IMR-90 (cell line): ENCODE measurements around the gene ZNF211. TPM values are rescaled to one million over a fixed set of nuclear protein-coding genes. Genes with fewer than 3 reads are reported as not detected.

Source experiments
- ATAC-seq: fragments of 200-7000 bp; cut with Tn5 transposase; 2 replicates; pipeline ENCODE4 v1.9.1; 2020; ENCODE audit warnings: low read depth, mild to moderate bottlenecking, moderate library complexity
- BruUV-seq: library from RNA; stranded (reverse); fragments of 400-500 nt; replicated peaks from 2 replicates; lab custom pipeline; 2021; lab: Mats Ljungman, UMichigan
- CTCF ChIA-PET: fragments of 300-600 bp; formaldehyde crosslinking; extraction: SDS; loops from one replicate; lab custom pipeline; 2021; ENCODE audit warnings: antibody characterized with exemption; lab: Yijun Ruan, JAX
- POLR2A ChIA-PET: fragments of 300-600 bp; sonication (Branson Sonifier 250); formaldehyde crosslinking; loops from one replicate; lab custom pipeline; 2022; ENCODE audit warnings: antibody characterized with exemption; ENCODE audit not compliant: unreplicated experiment; lab: Charles Lee
- DNase-seq: peaks from one replicate; pipeline ENCODE4 v3.0.0; 2013
- H2AFZ ChIP-seq: replicated peaks from 2 replicates; pipeline ENCODE3; 2013; ENCODE audit warnings: low read length, mild to moderate bottlenecking; ENCODE audit not compliant: poor library complexity
- H2AK5ac ChIP-seq: 2 replicates; pipeline ENCODE4 v1.6.1; 2013; ENCODE audit warnings: low read depth, low read length, inconsistent platforms
- H2AK9ac ChIP-seq: replicated peaks from 2 replicates; pipeline ENCODE3; 2013; ENCODE audit warnings: mild to moderate bottlenecking, low read depth, low read length, moderate library complexity; ENCODE audit not compliant: poor library complexity
- H2BK120ac ChIP-seq: 2 replicates; pipeline ENCODE4 v1.6.1; 2013; ENCODE audit warnings: low read depth, low read length, inconsistent platforms
- H2BK15ac ChIP-seq: 3 replicates; pipeline ENCODE4 v1.6.1; 2013; ENCODE audit warnings: low read depth, low read length, inconsistent platforms
- H2BK20ac ChIP-seq: 2 replicates; pipeline ENCODE4 v1.6.1; 2013; ENCODE audit warnings: low read depth, mild to moderate bottlenecking, inconsistent platforms, low read length, moderate library complexity
- H2BK5ac ChIP-seq: 2 replicates; pipeline ENCODE4 v1.6.1; 2013; ENCODE audit warnings: mild to moderate bottlenecking, low read depth, low read length, inconsistent platforms; ENCODE audit not compliant: poor library complexity, severe bottlenecking
- H3K14ac ChIP-seq: replicated peaks from 2 replicates; pipeline ENCODE4 v1.6.1; 2013; ENCODE audit warnings: low read depth, low read length, inconsistent platforms
- H3K18ac ChIP-seq: 2 replicates; pipeline ENCODE4 v1.6.1; 2013; ENCODE audit warnings: low read depth, low read length, control low read depth
- H3K23ac ChIP-seq: 2 replicates; pipeline ENCODE4 v1.6.1; 2013; ENCODE audit warnings: low read depth, low read length, inconsistent platforms
- H3K27ac ChIP-seq: 2 replicates; pipeline ENCODE4 v1.5.1; 2013; ENCODE audit warnings: mild to moderate bottlenecking, control low read depth, low read length; ENCODE audit not compliant: insufficient read depth
- H3K27me3 ChIP-seq: 2 replicates; pipeline ENCODE4 v1.6.1; 2013; ENCODE audit warnings: low read length; ENCODE audit not compliant: control insufficient read depth, insufficient read depth
- H3K36me3 ChIP-seq: 2 replicates; pipeline ENCODE4 v1.6.1; 2013; ENCODE audit warnings: low read length, mixed read lengths; ENCODE audit not compliant: control insufficient read depth, insufficient read depth
- H3K4ac ChIP-seq: 2 replicates; pipeline ENCODE4 v1.6.1; 2013; ENCODE audit warnings: low read depth, low read length, inconsistent platforms
- H3K4me1 ChIP-seq: 2 replicates; pipeline ENCODE4 v1.6.1; 2013; ENCODE audit warnings: low read length, mixed read lengths; ENCODE audit not compliant: control insufficient read depth, insufficient read depth
- H3K4me2 ChIP-seq: 2 replicates; pipeline ENCODE4 v1.6.1; 2013; ENCODE audit warnings: low read depth, mild to moderate bottlenecking, control low read depth, low read length, moderate library complexity
- H3K4me3 ChIP-seq: 2 replicates; pipeline ENCODE4 v1.5.1; 2013; ENCODE audit warnings: low read depth, mild to moderate bottlenecking, control low read depth, low read length, moderate library complexity; ENCODE audit not compliant: insufficient read depth
- H3K56ac ChIP-seq: 2 replicates; pipeline ENCODE4 v1.6.1; 2013; ENCODE audit warnings: low read length, inconsistent platforms; ENCODE audit not compliant: insufficient read depth; ENCODE audit errors: extremely low read depth
- H3K79me1 ChIP-seq, 2 experiments: 2 replicates each; pipeline ENCODE4 v1.6.1; 2013; ENCODE audit warnings: low read length in 2 of 2, inconsistent platforms in 1 of 2, low read depth in 1 of 2
- H3K9ac ChIP-seq: 2 replicates; pipeline ENCODE4 v1.6.1; 2013; ENCODE audit warnings: low read depth, low read length, control low read depth
- H3K9me1 ChIP-seq: 2 replicates; pipeline ENCODE4 v1.6.1; 2013; ENCODE audit warnings: low read length, inconsistent platforms; ENCODE audit not compliant: insufficient read depth
- H3K9me3 ChIP-seq: 2 replicates; pipeline ENCODE4 v1.6.1; 2013; ENCODE audit warnings: low read length; ENCODE audit not compliant: control insufficient read depth, insufficient read depth
- H4K20me1 ChIP-seq: 2 replicates; pipeline ENCODE4 v1.6.1; 2013; ENCODE audit warnings: low read length, inconsistent platforms; ENCODE audit not compliant: insufficient read depth
- H4K5ac ChIP-seq: 2 replicates; pipeline ENCODE4 v1.6.1; 2013; ENCODE audit warnings: mild to moderate bottlenecking, low read depth, low read length, control low read depth
- H4K8ac ChIP-seq, 2 experiments: 2 replicates each; pipeline ENCODE4 v1.6.1; 2013; ENCODE audit warnings: low read depth in 2 of 2, low read length in 2 of 2, control low read depth in 1 of 2, inconsistent platforms in 1 of 2
- H4K91ac ChIP-seq: 2 replicates; pipeline ENCODE4 v1.6.1; 2013; ENCODE audit warnings: low read depth, low read length, inconsistent platforms; ENCODE audit not compliant: insufficient read depth
- BHLHE40 ChIP-seq: fragments of 150-350 bp; IDR thresholded peaks from 2 replicates; pipeline ENCODE4 v1.6.1; 2016; ENCODE audit warnings: mild to moderate bottlenecking, low read depth, low read length
- CEBPB ChIP-seq: IDR thresholded peaks from 2 replicates; pipeline ENCODE4 v1.6.1; 2012; ENCODE audit warnings: low read depth, low read length, improper control_type of control experiment
- CHD1 ChIP-seq: IDR thresholded peaks from 2 replicates; pipeline ENCODE4 v1.6.1; 2012; ENCODE audit warnings: low read depth, low read length, improper control_type of control experiment
- CTCF ChIP-seq: conservative IDR thresholded peaks from 2 replicates; pipeline ENCODE4 v1.5.1; 2012; ENCODE audit warnings: mild to moderate bottlenecking, low read depth, low read length, improper control_type of control experiment
- ELK1 ChIP-seq: fragments of 150-350 bp; IDR thresholded peaks from 2 replicates; pipeline ENCODE4 v1.6.1; 2016; ENCODE audit warnings: low read depth, mild to moderate bottlenecking, low read length, moderate library complexity, borderline replicate concordance
- FOS ChIP-seq: fragments of 150-350 bp; IDR thresholded peaks from 2 replicates; pipeline ENCODE4 v1.6.1; 2016; ENCODE audit warnings: low read depth, low read length
- MAFK ChIP-seq: IDR thresholded peaks from 2 replicates; pipeline ENCODE4 v1.6.1; 2012; ENCODE audit warnings: low read depth, low read length, improper control_type of control experiment
- MAZ ChIP-seq: IDR thresholded peaks from 2 replicates; pipeline ENCODE4 v1.6.1; 2012; ENCODE audit warnings: low read depth, mild to moderate bottlenecking, low read length, improper control_type of control experiment, moderate library complexity, borderline replicate concordance
- MXI1 ChIP-seq: IDR thresholded peaks from 2 replicates; pipeline ENCODE4 v1.6.1; 2012; ENCODE audit warnings: low read depth, mild to moderate bottlenecking, low read length, moderate library complexity, borderline replicate concordance
- NFE2L2 ChIP-seq: fragments of 150-350 bp; IDR thresholded peaks from 2 replicates; pipeline ENCODE4 v1.6.1; 2016; ENCODE audit warnings: low read depth, mild to moderate bottlenecking, low read length
- RAD21 ChIP-seq: IDR thresholded peaks from 2 replicates; pipeline ENCODE4 v1.6.1; 2012; ENCODE audit warnings: low read length, improper control_type of control experiment
- RFX5 ChIP-seq: IDR thresholded peaks from 2 replicates; pipeline ENCODE4 v1.8.0; 2012; ENCODE audit warnings: low read depth, mild to moderate bottlenecking, low read length, moderate library complexity
- SMC3 ChIP-seq: fragments of 150-350 bp; IDR thresholded peaks from 2 replicates; pipeline ENCODE4 v1.6.1; 2016; ENCODE audit warnings: low read depth, mild to moderate bottlenecking, antibody characterized with exemption, low read length, moderate library complexity
- USF2 ChIP-seq: fragments of 150-350 bp; IDR thresholded peaks from 2 replicates; pipeline ENCODE4 v1.6.1; 2017; ENCODE audit warnings: mild to moderate bottlenecking, antibody characterized with exemption, low read length, low read depth
- WGBS, 2 experiments: methylation state at CpG; one replicate each; pipeline versions ENCODE4 v1.1.5 to v1.1.7; 2013; ENCODE audit warnings: missing lambda C conversion rate in 2 of 2; ENCODE audit not compliant: insufficient read length in 1 of 2; ENCODE audit errors: extremely low coverage in 2 of 2; 5-methylcytosine and 5-hydroxymethylcytosine counted together
- dilution Hi-C: fragments of 300-500 bp; cut with HindIII; formaldehyde crosslinking; loops from one replicate; pipeline ENCODE4 v1.14.3; 2018; ENCODE audit warnings: low sequenced_read_pairs; ENCODE audit not compliant: unreplicated experiment
- in situ Hi-C: fragments of 300-500 bp; cut with MboI; formaldehyde crosslinking; loops from 3 replicates; pipeline ENCODE4 v1.14.3; 2019; ENCODE audit warnings: low sequenced_read_pairs, inconsistent platforms, mixed read lengths
- intact Hi-C: fragments of 100-400 bp; cut with micrococcal nuclease; formaldehyde crosslinking; loops from 2 replicates; pipeline ENCODE4 v1.10.0; 2022
- polyA plus RNA-seq, 3 experiments: library from polyadenylated mRNA; depleted of rRNA; stranded (reverse); fragments of >200 nt; gene quantifications; 2 replicates each; pipeline ENCODE4 v1.2.3, GENCODE V29; 2012; ENCODE audit warnings: low replicate concordance in 1 of 3
- total RNA-seq: library from RNA; depleted of rRNA; stranded (reverse); fragments of >200 nt; gene quantifications from 2 replicates; pipeline ENCODE4 v1.2.3, GENCODE V29; 2012

The ZNF211 gene
- total and polyA plus RNA-seq, 2 of the 4 experiments (the other 2 are of a cell fraction): 8.7 to 13.1 TPM

DNA sequence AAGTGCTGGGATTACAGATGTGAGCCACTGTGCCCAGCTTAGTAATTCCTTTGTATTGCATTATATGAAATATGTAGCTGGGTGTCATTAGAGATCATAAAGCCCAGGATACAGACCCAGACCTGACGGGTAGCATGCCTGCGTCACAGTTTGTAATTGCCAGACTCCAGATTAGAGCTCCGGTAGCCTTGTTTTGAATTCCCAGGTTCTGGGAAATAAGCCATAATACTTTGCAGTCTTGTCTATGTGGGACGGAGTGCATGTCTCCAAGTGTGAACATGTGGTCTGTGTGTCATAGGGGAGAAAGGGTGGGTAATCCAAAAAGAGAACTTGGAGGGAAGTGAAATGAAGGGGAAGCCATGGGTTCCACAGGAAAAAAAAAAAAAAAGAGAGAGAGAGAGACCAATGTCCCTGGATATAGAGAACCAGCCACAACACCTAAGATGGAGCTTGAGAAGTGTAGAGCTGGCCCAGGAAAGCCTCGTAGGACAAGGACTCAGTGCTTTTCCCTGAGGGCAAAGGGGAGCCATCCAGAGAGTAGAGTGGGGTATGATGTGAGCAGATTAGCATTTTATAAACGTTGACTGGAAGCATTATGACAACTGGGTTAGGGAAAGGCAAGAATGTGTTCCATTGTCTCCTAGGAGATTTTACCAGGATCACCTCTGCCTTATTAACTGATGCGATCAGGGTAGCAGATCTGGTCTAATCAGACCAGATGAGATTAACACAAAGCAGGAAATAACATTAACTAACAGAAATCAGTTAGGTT is 38.3 kb downstream of the ZNF211 start:
- Histone ChIP-seq H3K4me2 (no peak overlapping the region), H3K4ac (no peak overlapping the region), H3K14ac (no peak overlapping the region), H3K79me1 (no peaks in the 10 kb centered on the region), H2BK120ac (no peak overlapping the region), H4K20me1 (no peaks in the 10 kb centered on the region), H2AK9ac (no peak overlapping the region), H3K9ac (no peak overlapping the region), H3K36me3 (no peaks in the 10 kb centered on the region), H3K56ac (no peak overlapping the region), H3K18ac (no peak overlapping the region), H4K8ac (no peak overlapping the region), H2BK5ac (no peak overlapping the region), H2BK20ac (no peak overlapping the region), H3K27ac (no peak overlapping the region), H2AFZ (no peak overlapping the region), H2AK5ac (no peak overlapping the region), H4K5ac (no peak overlapping the region), H3K9me3 (no peaks in the 10 kb centered on the region), H4K91ac (no peak overlapping the region), H2BK15ac (no peak overlapping the region), H3K4me1 (no peaks in the 10 kb centered on the region), H3K4me3 (no peak overlapping the region), H3K9me1 (no peaks in the 10 kb centered on the region), H3K27me3 (no peaks in the 10 kb centered on the region; the same call in 1 of the 2 replicates), H3K23ac (no peak overlapping the region)
- intact Hi-C loops (no loop called here), dilution Hi-C loops (no loop called here), in situ Hi-C loops (no loop called here)
- BruUV-seq: no TSS peak
- TF ChIP-seq CHD1 (no peak), NFE2L2 (no peak), MAZ (no peak), CEBPB (no peak), RAD21 (no peak), MXI1 (no peak), MAFK (no peak), CTCF (no peak), ELK1 (no peak), BHLHE40 (no peak), FOS (no peak), SMC3 (no peak), RFX5 (no peak), USF2 (no peak)
- DNase-seq (no peak), ATAC-seq (no peak)
- POLR2A ChIA-PET: interaction anchor here (0.5 kb wide), 1 partner anchor 14 kb away, joined by 3 read pairs; no protein-coding TSS in a partner anchor
- 60% methylated on average over 4 of the region's 7 CpGs; no CpG with 5 or more reads in 1 of the 2 experiments for WGBS, 2 experiments
- CTCF ChIA-PET: no interaction called here
